IMR-90 (cell line): ENCODE measurements around the gene ENDOU. TPM values are rescaled to one million over a fixed set of nuclear protein-coding genes. Genes with fewer than 3 reads are reported as not detected.

Experiments used
- ATAC-seq: fragments of 200-7000 bp; cut with Tn5 transposase; 2 replicates; pipeline ENCODE4 v1.9.1; 2020; ENCODE audit warnings: low read depth, mild to moderate bottlenecking, moderate library complexity
- BruUV-seq: library from RNA; stranded (reverse); fragments of 400-500 nt; replicated peaks from 2 replicates; lab custom pipeline; 2021; lab: Mats Ljungman, UMichigan
- CTCF ChIA-PET: fragments of 300-600 bp; formaldehyde crosslinking; extraction: SDS; loops from one replicate; lab custom pipeline; 2021; ENCODE audit warnings: antibody characterized with exemption; lab: Yijun Ruan, JAX
- POLR2A ChIA-PET: fragments of 300-600 bp; sonication (Branson Sonifier 250); formaldehyde crosslinking; loops from one replicate; lab custom pipeline; 2022; ENCODE audit warnings: antibody characterized with exemption; ENCODE audit not compliant: unreplicated experiment; lab: Charles Lee
- DNase-seq: peaks from one replicate; pipeline ENCODE4 v3.0.0; 2013
- H2AFZ ChIP-seq: replicated peaks from 2 replicates; pipeline ENCODE3; 2013; ENCODE audit warnings: low read length, mild to moderate bottlenecking; ENCODE audit not compliant: poor library complexity
- H2AK5ac ChIP-seq: 2 replicates; pipeline ENCODE4 v1.6.1; 2013; ENCODE audit warnings: low read depth, low read length, inconsistent platforms
- H2AK9ac ChIP-seq: replicated peaks from 2 replicates; pipeline ENCODE3; 2013; ENCODE audit warnings: mild to moderate bottlenecking, low read depth, low read length, moderate library complexity; ENCODE audit not compliant: poor library complexity
- H2BK120ac ChIP-seq: 2 replicates; pipeline ENCODE4 v1.6.1; 2013; ENCODE audit warnings: low read depth, low read length, inconsistent platforms
- H2BK15ac ChIP-seq: 3 replicates; pipeline ENCODE4 v1.6.1; 2013; ENCODE audit warnings: low read depth, low read length, inconsistent platforms
- H2BK20ac ChIP-seq: 2 replicates; pipeline ENCODE4 v1.6.1; 2013; ENCODE audit warnings: low read depth, mild to moderate bottlenecking, inconsistent platforms, low read length, moderate library complexity
- H2BK5ac ChIP-seq: 2 replicates; pipeline ENCODE4 v1.6.1; 2013; ENCODE audit warnings: mild to moderate bottlenecking, low read depth, low read length, inconsistent platforms; ENCODE audit not compliant: poor library complexity, severe bottlenecking
- H3K14ac ChIP-seq: replicated peaks from 2 replicates; pipeline ENCODE4 v1.6.1; 2013; ENCODE audit warnings: low read depth, low read length, inconsistent platforms
- H3K18ac ChIP-seq: 2 replicates; pipeline ENCODE4 v1.6.1; 2013; ENCODE audit warnings: low read depth, low read length, control low read depth
- H3K23ac ChIP-seq: 2 replicates; pipeline ENCODE4 v1.6.1; 2013; ENCODE audit warnings: low read depth, low read length, inconsistent platforms
- H3K27ac ChIP-seq: 2 replicates; pipeline ENCODE4 v1.5.1; 2013; ENCODE audit warnings: mild to moderate bottlenecking, control low read depth, low read length; ENCODE audit not compliant: insufficient read depth
- H3K27me3 ChIP-seq: 2 replicates; pipeline ENCODE4 v1.6.1; 2013; ENCODE audit warnings: low read length; ENCODE audit not compliant: control insufficient read depth, insufficient read depth
- H3K36me3 ChIP-seq: 2 replicates; pipeline ENCODE4 v1.6.1; 2013; ENCODE audit warnings: low read length, mixed read lengths; ENCODE audit not compliant: control insufficient read depth, insufficient read depth
- H3K4ac ChIP-seq: 2 replicates; pipeline ENCODE4 v1.6.1; 2013; ENCODE audit warnings: low read depth, low read length, inconsistent platforms
- H3K4me1 ChIP-seq: 2 replicates; pipeline ENCODE4 v1.6.1; 2013; ENCODE audit warnings: low read length, mixed read lengths; ENCODE audit not compliant: control insufficient read depth, insufficient read depth
- H3K4me2 ChIP-seq: 2 replicates; pipeline ENCODE4 v1.6.1; 2013; ENCODE audit warnings: low read depth, mild to moderate bottlenecking, control low read depth, low read length, moderate library complexity
- H3K4me3 ChIP-seq: 2 replicates; pipeline ENCODE4 v1.5.1; 2013; ENCODE audit warnings: low read depth, mild to moderate bottlenecking, control low read depth, low read length, moderate library complexity; ENCODE audit not compliant: insufficient read depth
- H3K56ac ChIP-seq: 2 replicates; pipeline ENCODE4 v1.6.1; 2013; ENCODE audit warnings: low read length, inconsistent platforms; ENCODE audit not compliant: insufficient read depth; ENCODE audit errors: extremely low read depth
- H3K79me1 ChIP-seq, 2 experiments: 2 replicates each; pipeline ENCODE4 v1.6.1; 2013; ENCODE audit warnings: low read length in 2 of 2, inconsistent platforms in 1 of 2, low read depth in 1 of 2
- H3K9ac ChIP-seq: 2 replicates; pipeline ENCODE4 v1.6.1; 2013; ENCODE audit warnings: low read depth, low read length, control low read depth
- H3K9me1 ChIP-seq: 2 replicates; pipeline ENCODE4 v1.6.1; 2013; ENCODE audit warnings: low read length, inconsistent platforms; ENCODE audit not compliant: insufficient read depth
- H3K9me3 ChIP-seq: 2 replicates; pipeline ENCODE4 v1.6.1; 2013; ENCODE audit warnings: low read length; ENCODE audit not compliant: control insufficient read depth, insufficient read depth
- H4K20me1 ChIP-seq: 2 replicates; pipeline ENCODE4 v1.6.1; 2013; ENCODE audit warnings: low read length, inconsistent platforms; ENCODE audit not compliant: insufficient read depth
- H4K5ac ChIP-seq: 2 replicates; pipeline ENCODE4 v1.6.1; 2013; ENCODE audit warnings: mild to moderate bottlenecking, low read depth, low read length, control low read depth
- H4K8ac ChIP-seq, 2 experiments: 2 replicates each; pipeline ENCODE4 v1.6.1; 2013; ENCODE audit warnings: low read depth in 2 of 2, low read length in 2 of 2, control low read depth in 1 of 2, inconsistent platforms in 1 of 2
- H4K91ac ChIP-seq: 2 replicates; pipeline ENCODE4 v1.6.1; 2013; ENCODE audit warnings: low read depth, low read length, inconsistent platforms; ENCODE audit not compliant: insufficient read depth
- BHLHE40 ChIP-seq: fragments of 150-350 bp; IDR thresholded peaks from 2 replicates; pipeline ENCODE4 v1.6.1; 2016; ENCODE audit warnings: mild to moderate bottlenecking, low read depth, low read length
- CHD1 ChIP-seq: IDR thresholded peaks from 2 replicates; pipeline ENCODE4 v1.6.1; 2012; ENCODE audit warnings: low read depth, low read length, improper control_type of control experiment
- MAFK ChIP-seq: IDR thresholded peaks from 2 replicates; pipeline ENCODE4 v1.6.1; 2012; ENCODE audit warnings: low read depth, low read length, improper control_type of control experiment
- MAZ ChIP-seq: IDR thresholded peaks from 2 replicates; pipeline ENCODE4 v1.6.1; 2012; ENCODE audit warnings: low read depth, mild to moderate bottlenecking, low read length, improper control_type of control experiment, moderate library complexity, borderline replicate concordance
- MXI1 ChIP-seq: IDR thresholded peaks from 2 replicates; pipeline ENCODE4 v1.6.1; 2012; ENCODE audit warnings: low read depth, mild to moderate bottlenecking, low read length, moderate library complexity, borderline replicate concordance
- NFE2L2 ChIP-seq: fragments of 150-350 bp; IDR thresholded peaks from 2 replicates; pipeline ENCODE4 v1.6.1; 2016; ENCODE audit warnings: low read depth, mild to moderate bottlenecking, low read length
- RAD21 ChIP-seq: IDR thresholded peaks from 2 replicates; pipeline ENCODE4 v1.6.1; 2012; ENCODE audit warnings: low read length, improper control_type of control experiment
- RCOR1 ChIP-seq: IDR thresholded peaks from 2 replicates; pipeline ENCODE4 v1.6.1; 2012; ENCODE audit warnings: mild to moderate bottlenecking, low read length, improper control_type of control experiment; ENCODE audit not compliant: insufficient replicate concordance
- RFX5 ChIP-seq: IDR thresholded peaks from 2 replicates; pipeline ENCODE4 v1.8.0; 2012; ENCODE audit warnings: low read depth, mild to moderate bottlenecking, low read length, moderate library complexity
- USF2 ChIP-seq: fragments of 150-350 bp; IDR thresholded peaks from 2 replicates; pipeline ENCODE4 v1.6.1; 2017; ENCODE audit warnings: mild to moderate bottlenecking, antibody characterized with exemption, low read length, low read depth
- WGBS, 2 experiments: methylation state at CpG; one replicate each; pipeline versions ENCODE4 v1.1.5 to v1.1.7; 2013; ENCODE audit warnings: missing lambda C conversion rate in 2 of 2; ENCODE audit not compliant: insufficient read length in 1 of 2; ENCODE audit errors: extremely low coverage in 2 of 2; 5-methylcytosine and 5-hydroxymethylcytosine counted together
- dilution Hi-C: fragments of 300-500 bp; cut with HindIII; formaldehyde crosslinking; loops from one replicate; pipeline ENCODE4 v1.14.3; 2018; ENCODE audit warnings: low sequenced_read_pairs; ENCODE audit not compliant: unreplicated experiment
- in situ Hi-C: fragments of 300-500 bp; cut with MboI; formaldehyde crosslinking; loops from 3 replicates; pipeline ENCODE4 v1.14.3; 2019; ENCODE audit warnings: low sequenced_read_pairs, inconsistent platforms, mixed read lengths
- intact Hi-C: fragments of 100-400 bp; cut with micrococcal nuclease; formaldehyde crosslinking; loops from 2 replicates; pipeline ENCODE4 v1.10.0; 2022
- polyA plus RNA-seq, 3 experiments: library from polyadenylated mRNA; depleted of rRNA; stranded (reverse); fragments of >200 nt; gene quantifications; 2 replicates each; pipeline ENCODE4 v1.2.3, GENCODE V29; 2012; ENCODE audit warnings: low replicate concordance in 1 of 3
- total RNA-seq: library from RNA; depleted of rRNA; stranded (reverse); fragments of >200 nt; gene quantifications from 2 replicates; pipeline ENCODE4 v1.2.3, GENCODE V29; 2012
- TF ChIP-seq, protein P1 (sequence below): fragments of 150-350 bp; IDR thresholded peaks from 2 replicates; pipeline ENCODE4 v1.6.1; 2016; ENCODE audit warnings: low read depth, mild to moderate bottlenecking, low read length, moderate library complexity, borderline replicate concordance
- TF ChIP-seq, protein P2 (sequence below): conservative IDR thresholded peaks from 2 replicates; pipeline ENCODE4 v1.5.1; 2012; ENCODE audit warnings: mild to moderate bottlenecking, low read depth, low read length, improper control_type of control experiment

ENDOU gene
- total and polyA plus RNA-seq, 2 of the 4 experiments (the other 2 are of a cell fraction) = under 0.01 to 0.09 TPM

- ChIA-PET POLR2A (no interaction called here), CTCF (interaction anchor here (0.5 to 1.2 kb wide), 2 partner anchors 19 to 36 kb away, joined by 3 to 4 read pairs; partner anchors contain the start of gene SLC48A1)
- peaks cover 18% of the 10 kb centered on the region for H3K4me1 ChIP-seq
- H2AK9ac ChIP-seq = peak overlapping the region; percentile 48
- peak overlapping the region; percentile 65; the same call in 1 of the 2 replicates for H3K23ac ChIP-seq
- H3K14ac ChIP-seq = peak overlapping the region; percentile 2
- H3K18ac ChIP-seq = no peak overlapping the region; the same call in 1 of the 2 replicates
- H2BK5ac ChIP-seq = no peak overlapping the region
- H3K56ac ChIP-seq = no peak overlapping the region
- no peak overlapping the region for H3K9ac ChIP-seq
- H2BK120ac ChIP-seq = peak overlapping the region; percentile 1; the same call in 1 of the 2 replicates
- no peaks in the 10 kb centered on the region for H3K27me3 ChIP-seq
- H2AK5ac ChIP-seq = peak overlapping the region; percentile 48; the same call in 1 of the 2 replicates
- H3K9me1 ChIP-seq = 0 out of 2 replicates have a peak, but pooled peaks cover 5% of the 10 kb centered on the region
- in situ Hi-C loops (no loop called here), dilution Hi-C loops (no loop called here), intact Hi-C loops (loop anchor here (2.0 kb wide), 1 partner anchor 22 kb away; the partner anchor contains the start of gene RAPGEF3)
- ATAC-seq = peak; percentile 85
- H4K20me1 ChIP-seq = no peaks in the 10 kb centered on the region
- BruUV-seq = no TSS peak
- peak overlapping the region; percentile 26 for H3K4ac ChIP-seq
- H3K4me3 ChIP-seq = no peak overlapping the region
- H3K79me1 ChIP-seq = no peaks in the 10 kb centered on the region
- no peaks in the 10 kb centered on the region for H3K9me3 ChIP-seq
- H4K8ac ChIP-seq = peak overlapping the region in 1 of 2 experiments; percentile 70; a peak in 3 of 4 replicates
- H4K91ac ChIP-seq = no peak overlapping the region
- peak; percentile 73 for DNase-seq
- 14% methylated on average over 8 of the region's 19 CpGs; no CpG with 5 or more reads in 1 of the 2 experiments for whole genome bisulfite sequencing, 2 experiments
- no peak for TF ChIP-seq CHD1
- no peak for TF ChIP-seq MAZ
- TF ChIP-seq, protein P1, sequence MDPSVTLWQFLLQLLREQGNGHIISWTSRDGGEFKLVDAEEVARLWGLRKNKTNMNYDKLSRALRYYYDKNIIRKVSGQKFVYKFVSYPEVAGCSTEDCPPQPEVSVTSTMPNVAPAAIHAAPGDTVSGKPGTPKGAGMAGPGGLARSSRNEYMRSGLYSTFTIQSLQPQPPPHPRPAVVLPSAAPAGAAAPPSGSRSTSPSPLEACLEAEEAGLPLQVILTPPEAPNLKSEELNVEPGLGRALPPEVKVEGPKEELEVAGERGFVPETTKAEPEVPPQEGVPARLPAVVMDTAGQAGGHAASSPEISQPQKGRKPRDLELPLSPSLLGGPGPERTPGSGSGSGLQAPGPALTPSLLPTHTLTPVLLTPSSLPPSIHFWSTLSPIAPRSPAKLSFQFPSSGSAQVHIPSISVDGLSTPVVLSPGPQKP = no peak
- no peak for TF ChIP-seq MAFK
- no peak for TF ChIP-seq NFE2L2
- no peak for TF ChIP-seq RCOR1
- TF ChIP-seq, protein P2, sequence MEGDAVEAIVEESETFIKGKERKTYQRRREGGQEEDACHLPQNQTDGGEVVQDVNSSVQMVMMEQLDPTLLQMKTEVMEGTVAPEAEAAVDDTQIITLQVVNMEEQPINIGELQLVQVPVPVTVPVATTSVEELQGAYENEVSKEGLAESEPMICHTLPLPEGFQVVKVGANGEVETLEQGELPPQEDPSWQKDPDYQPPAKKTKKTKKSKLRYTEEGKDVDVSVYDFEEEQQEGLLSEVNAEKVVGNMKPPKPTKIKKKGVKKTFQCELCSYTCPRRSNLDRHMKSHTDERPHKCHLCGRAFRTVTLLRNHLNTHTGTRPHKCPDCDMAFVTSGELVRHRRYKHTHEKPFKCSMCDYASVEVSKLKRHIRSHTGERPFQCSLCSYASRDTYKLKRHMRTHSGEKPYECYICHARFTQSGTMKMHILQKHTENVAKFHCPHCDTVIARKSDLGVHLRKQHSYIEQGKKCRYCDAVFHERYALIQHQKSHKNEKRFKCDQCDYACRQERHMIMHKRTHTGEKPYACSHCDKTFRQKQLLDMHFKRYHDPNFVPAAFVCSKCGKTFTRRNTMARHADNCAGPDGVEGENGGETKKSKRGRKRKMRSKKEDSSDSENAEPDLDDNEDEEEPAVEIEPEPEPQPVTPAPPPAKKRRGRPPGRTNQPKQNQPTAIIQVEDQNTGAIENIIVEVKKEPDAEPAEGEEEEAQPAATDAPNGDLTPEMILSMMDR = no peak
- TF ChIP-seq MXI1 = no peak
- TF ChIP-seq RAD21 = no peak
- no peak for TF ChIP-seq RFX5
- TF ChIP-seq BHLHE40 = no peak
- TF ChIP-seq USF2 = no peak
- H3K36me3 ChIP-seq = no peaks in the 10 kb centered on the region
- H2BK20ac ChIP-seq = peak overlapping the region; percentile 43; the same call in 1 of the 2 replicates
- no peak overlapping the region for H2BK15ac ChIP-seq
- H2AFZ ChIP-seq = peak overlapping the region; percentile 83
- H3K27ac ChIP-seq = peak overlapping the region; percentile 43; the same call in 1 of the 2 replicates
- H4K5ac ChIP-seq = peak overlapping the region; percentile 7; the same call in 1 of the 2 replicates
- peak overlapping the region; percentile 18; the same call in 1 of the 2 replicates for H3K4me2 ChIP-seq
Measured at GRCh38 chr12:47736877-47737676, 11.8 kb upstream of the ENDOU start.
